Effector memory CD4-positive, alpha-beta T cell (primary cell): Measurements from ENCODE around the gene TEX48.

Source experiments
- DNase-seq, 3 donors: peaks; one replicate each; pipeline ENCODE4 v3.0.0-alpha.2; 2020
- H3K27ac ChIP-seq: 2 replicates; pipeline ENCODE4 v1.7.0; 2013; ENCODE audit warnings: mild to moderate bottlenecking, low read length, moderate library complexity; ENCODE audit not compliant: insufficient read depth, poor library complexity, severe bottlenecking
- H3K27me3 ChIP-seq: replicated peaks from 2 replicates; pipeline ENCODE4 v1.7.0; 2013; ENCODE audit warnings: mild to moderate bottlenecking, low read length; ENCODE audit not compliant: insufficient read depth, control insufficient read depth, poor library complexity, severe bottlenecking
- H3K36me3 ChIP-seq: 2 replicates; pipeline ENCODE4 v1.7.0; 2013; ENCODE audit warnings: mild to moderate bottlenecking, low read length, moderate library complexity; ENCODE audit not compliant: control insufficient read depth, insufficient read depth
- H3K4me1 ChIP-seq: 2 replicates; pipeline ENCODE4 v1.7.0; 2013; ENCODE audit warnings: low read length, mild to moderate bottlenecking; ENCODE audit not compliant: control insufficient read depth, insufficient read depth, poor library complexity, severe bottlenecking
- H3K4me3 ChIP-seq: 2 replicates; pipeline ENCODE4 v1.7.0; 2013; ENCODE audit warnings: low read length, low read depth, mild to moderate bottlenecking; ENCODE audit not compliant: insufficient read depth, poor library complexity, severe bottlenecking
- H3K9me3 ChIP-seq: 2 replicates; pipeline ENCODE4 v1.7.0; 2013; ENCODE audit warnings: mild to moderate bottlenecking, low read length, moderate library complexity; ENCODE audit not compliant: control insufficient read depth

Gene TEX48

GRCh38 chr9:114629563-114630090 lies 52.4 kb downstream of the TEX48 start:
- H3K4me3 ChIP-seq: no peak overlapping the region
- H3K9me3 ChIP-seq: no peaks in the 10 kb centered on the region
- peaks cover 46% of the 10 kb centered on the region for H3K36me3 ChIP-seq
- H3K4me1 ChIP-seq: no peaks in the 10 kb centered on the region
- no peaks in the 10 kb centered on the region for H3K27me3 ChIP-seq
- H3K27ac ChIP-seq: no peak overlapping the region
- DNase-seq: no peak

DNA sequence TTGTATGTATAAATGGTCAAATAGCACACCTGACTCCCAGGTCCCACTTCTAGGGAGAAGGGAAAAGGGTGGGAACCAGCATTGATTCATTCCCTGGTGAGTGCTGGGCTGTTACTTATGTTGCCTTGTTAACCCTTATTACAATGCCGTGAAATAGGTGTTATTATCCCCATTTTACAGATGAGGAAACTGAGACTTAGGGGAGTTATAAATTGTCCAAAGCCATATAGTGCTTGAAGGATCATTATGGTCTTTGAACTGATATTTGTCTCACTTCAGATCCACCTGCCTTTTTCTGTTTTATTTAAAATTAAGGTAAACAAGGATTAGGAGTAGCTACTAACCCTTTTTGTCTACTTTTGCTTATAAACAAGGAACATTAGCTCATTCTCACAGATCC lies 54.4 kb downstream of the TEX48 start:
- DNase-seq: no peak
- Histone ChIP-seq H3K4me3 (no peak overlapping the region), H3K36me3 (peaks cover 32% of the 10 kb centered on the region), H3K9me3 (no peaks in the 10 kb centered on the region), H3K27ac (no peak overlapping the region), H3K4me1 (no peaks in the 10 kb centered on the region), H3K27me3 (no peaks in the 10 kb centered on the region)

DNA sequence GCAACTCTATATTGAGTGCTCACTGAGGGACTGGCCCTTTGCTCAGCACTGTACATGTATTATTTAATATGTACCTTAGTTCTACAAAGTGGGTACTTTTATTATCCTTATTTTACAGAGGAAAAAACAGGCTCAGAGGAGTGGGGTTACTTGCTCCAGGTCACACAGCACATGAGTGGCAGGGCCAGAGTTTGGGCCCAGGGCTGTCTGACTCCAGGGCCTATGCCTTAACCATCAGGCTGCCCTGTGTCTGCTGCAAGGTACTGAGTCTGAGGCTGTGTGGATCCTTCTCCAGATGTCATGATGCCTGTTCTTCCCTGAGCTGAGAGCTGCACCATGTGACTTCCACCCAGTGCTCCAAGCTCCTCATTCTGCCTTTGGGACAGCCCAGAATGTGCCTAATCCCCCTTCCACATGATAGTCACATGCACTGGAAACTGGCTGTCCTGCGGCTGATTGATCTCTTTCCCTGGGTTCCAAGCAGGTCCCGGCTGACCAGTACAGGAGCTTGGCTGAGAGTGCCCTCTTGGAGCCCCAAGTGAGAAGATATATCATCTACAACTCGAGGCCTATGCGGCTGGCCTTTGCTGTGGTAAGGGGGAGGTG lies 55.5 kb downstream of the TEX48 start:
- Histone ChIP-seq H3K36me3 (peaks cover 32% of the 10 kb centered on the region), H3K9me3 (no peaks in the 10 kb centered on the region), H3K27ac (no peak overlapping the region), H3K4me3 (no peak overlapping the region), H3K27me3 (no peaks in the 10 kb centered on the region), H3K4me1 (no peaks in the 10 kb centered on the region)
- DNase-seq: no peak

GRCh38 chr9:114624677-114625076 lies 57.3 kb downstream of the TEX48 start:
- H3K36me3 ChIP-seq: peaks cover 17% of the 10 kb centered on the region
- no peaks in the 10 kb centered on the region for H3K27me3 ChIP-seq
- H3K9me3 ChIP-seq: no peaks in the 10 kb centered on the region
- H3K4me3 ChIP-seq: no peak overlapping the region
- no peaks in the 10 kb centered on the region for H3K4me1 ChIP-seq
- no peak overlapping the region for H3K27ac ChIP-seq
- no peak for DNase-seq

DNA sequence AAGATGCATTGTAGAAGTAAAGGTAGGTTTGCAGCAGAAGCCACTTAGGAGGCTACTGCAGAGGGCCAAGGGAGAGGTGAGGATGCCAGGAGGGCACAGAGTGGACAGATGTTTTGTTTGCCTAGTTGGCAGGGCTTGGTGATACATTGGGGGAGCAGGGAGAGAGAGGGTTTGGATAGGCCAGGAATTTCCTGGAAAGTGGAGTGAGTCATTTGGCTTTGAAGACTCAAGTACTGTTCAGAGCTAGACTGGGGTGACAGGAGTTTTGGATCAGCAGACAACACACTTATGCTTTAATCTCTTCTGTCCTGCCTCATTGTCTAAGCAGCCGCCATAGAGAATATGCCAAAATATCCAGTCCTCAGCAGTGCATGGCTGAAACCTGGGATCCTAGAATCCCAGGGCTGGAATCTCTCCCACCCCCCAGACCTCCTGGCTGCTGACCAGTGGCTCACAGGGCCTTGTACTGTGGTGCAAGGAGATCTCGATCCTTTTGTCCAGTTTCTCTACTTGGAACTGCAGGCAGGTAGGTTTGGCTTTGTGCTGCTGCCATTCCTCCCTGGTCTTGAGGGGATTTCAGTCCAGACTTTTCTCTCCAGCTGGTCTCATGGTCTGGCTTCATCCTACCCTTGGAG lies 59.9 kb downstream of the TEX48 start:
- H3K27ac ChIP-seq: no peak overlapping the region
- peaks cover 7% of the 10 kb centered on the region for H3K36me3 ChIP-seq
- H3K4me3 ChIP-seq: no peak overlapping the region
- no peaks in the 10 kb centered on the region for H3K9me3 ChIP-seq
- no peaks in the 10 kb centered on the region for H3K27me3 ChIP-seq
- H3K4me1 ChIP-seq: no peaks in the 10 kb centered on the region
- no peak for DNase-seq

GRCh38 chr9:114621561-114621960 lies 60.4 kb downstream of the TEX48 start:
- Histone ChIP-seq H3K27me3 (no peaks in the 10 kb centered on the region), H3K9me3 (no peaks in the 10 kb centered on the region), H3K36me3 (peaks cover 7% of the 10 kb centered on the region), H3K4me1 (no peaks in the 10 kb centered on the region), H3K4me3 (no peak overlapping the region), H3K27ac (no peak overlapping the region)
- DNase-seq: no peak

GRCh38 chr9:114619191-114619761 lies 62.7 kb downstream of the TEX48 start:
- H3K27ac ChIP-seq: no peak overlapping the region
- peaks cover 7% of the 10 kb centered on the region for H3K36me3 ChIP-seq
- DNase-seq: no peak
- H3K4me1 ChIP-seq: no peaks in the 10 kb centered on the region
- no peaks in the 10 kb centered on the region for H3K27me3 ChIP-seq
- H3K4me3 ChIP-seq: no peak overlapping the region
- no peaks in the 10 kb centered on the region for H3K9me3 ChIP-seq

DNA sequence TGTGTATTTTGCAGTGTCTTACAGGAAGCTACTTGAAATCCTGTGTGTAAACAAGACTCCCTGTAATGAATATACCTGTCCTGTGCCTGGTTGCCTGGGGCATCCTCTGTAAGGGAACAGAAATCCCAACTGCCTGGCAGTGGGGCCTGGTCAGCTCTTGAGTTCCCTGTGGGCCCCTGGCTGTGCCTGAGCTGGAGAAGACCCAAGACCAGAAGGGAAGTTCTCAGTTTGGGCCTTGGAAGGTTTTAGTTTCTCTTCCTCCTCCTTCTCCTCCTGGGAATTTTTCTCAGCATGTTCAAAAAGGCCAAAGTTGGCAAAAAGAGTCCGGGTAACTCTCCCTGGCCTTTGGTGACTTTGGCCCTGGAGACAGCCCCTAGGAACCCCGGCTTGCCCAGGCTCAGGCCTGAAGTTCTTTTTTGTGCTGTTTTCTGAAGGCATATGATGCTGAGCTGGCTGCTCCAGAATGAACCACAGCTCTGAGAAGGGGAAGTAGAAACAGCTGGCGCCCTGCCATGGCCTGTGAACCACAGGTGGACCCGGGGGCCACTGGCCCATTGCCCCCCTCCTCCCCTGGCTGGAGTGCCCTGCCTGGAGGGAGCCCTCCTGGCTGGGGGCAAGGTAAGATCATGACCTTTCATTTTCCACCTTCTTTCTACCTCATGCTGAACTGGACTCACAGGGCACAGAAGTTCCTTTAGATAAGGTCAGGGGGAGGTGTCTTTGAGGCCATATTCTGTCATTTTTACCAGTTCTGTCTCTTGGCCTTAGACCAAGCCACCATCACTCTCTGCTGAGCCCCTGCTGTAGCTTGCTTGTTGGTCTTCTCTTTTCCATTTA lies 65.1 kb downstream of the TEX48 start:
- Histone ChIP-seq H3K36me3 (no peaks in the 10 kb centered on the region), H3K9me3 (no peaks in the 10 kb centered on the region), H3K4me3 (no peak overlapping the region), H3K27me3 (no peaks in the 10 kb centered on the region), H3K4me1 (peaks cover 14% of the 10 kb centered on the region), H3K27ac (no peak overlapping the region)
- no peak for DNase-seq
